Lower lobe of right lung (tissue), 2 donors: ENCODE data around the gene ABCA12. TPM values are rescaled to one million over a fixed set of nuclear protein-coding genes. Genes with fewer than 3 reads are reported as not detected.

Experiments used
- ATAC-seq, 2 donors: fragments of 200-7000 bp; cut with Tn5 transposase; one replicate each; pipeline ENCODE4 v1.9.1; 2020 to 2022; ENCODE audit warnings: mild to moderate bottlenecking in 2 of 2, moderate library complexity in 2 of 2
- DNase-seq: peaks from one replicate; pipeline ENCODE4 v3.0.0-alpha.2; 2020
- H3K27ac ChIP-seq: fragments of 200-600 bp; one replicate; pipeline ENCODE4 v1.8.0; 2022
- H3K27me3 ChIP-seq: fragments of 200-600 bp; one replicate; pipeline ENCODE4 v1.8.0; 2022; ENCODE audit warnings: low read depth
- H3K36me3 ChIP-seq: fragments of 200-600 bp; one replicate; pipeline ENCODE4 v1.8.0; 2022; ENCODE audit warnings: mild to moderate bottlenecking
- H3K4me1 ChIP-seq: fragments of 200-600 bp; one replicate; pipeline ENCODE4 v1.8.0; 2022
- H3K4me3 ChIP-seq: fragments of 200-600 bp; one replicate; pipeline ENCODE4 v1.8.0; 2022; ENCODE audit warnings: mild to moderate bottlenecking
- H3K9me3 ChIP-seq: fragments of 200-600 bp; one replicate; pipeline ENCODE4 v1.8.0; 2022
- intact Hi-C: fragments of 100-400 bp; cut with DNase I; formaldehyde crosslinking; loops from one replicate; pipeline ENCODE4 v1.11.0; 2022
- total RNA-seq: library from RNA; stranded (reverse); fragmentation: NEBNext Ultra II Directional; extraction: Animal tissue kit (Norgen Biotek cat#: 25700); gene quantifications from one replicate; pipeline ENCODE4 v1.2.1, GENCODE V29; 2021
- TF ChIP-seq, protein P1 (sequence below): fragments of 200-600 bp; IDR thresholded peaks from one replicate; pipeline ENCODE4 v1.8.0; 2022; ENCODE audit warnings: antibody characterized with exemption, mild to moderate bottlenecking
- donor health status: DM: no; HTN: yes; CAD: no; lungs with severe emphysema.

ABCA12 gene
- total RNA-seq, 1 donor from 2014 or later, result not detected

- Histone ChIP-seq H3K36me3 (no peaks in the 10 kb centered on the region), H3K27me3 (no peaks in the 10 kb centered on the region), H3K4me3 (no peak overlapping the region), H3K4me1 (no peaks in the 10 kb centered on the region), H3K9me3 (no peaks in the 10 kb centered on the region), H3K27ac (no peak overlapping the region)
- intact Hi-C loops, result no loop called here
- DNase-seq (no peak), ATAC-seq (no peak)
- TF ChIP-seq, protein P1, sequence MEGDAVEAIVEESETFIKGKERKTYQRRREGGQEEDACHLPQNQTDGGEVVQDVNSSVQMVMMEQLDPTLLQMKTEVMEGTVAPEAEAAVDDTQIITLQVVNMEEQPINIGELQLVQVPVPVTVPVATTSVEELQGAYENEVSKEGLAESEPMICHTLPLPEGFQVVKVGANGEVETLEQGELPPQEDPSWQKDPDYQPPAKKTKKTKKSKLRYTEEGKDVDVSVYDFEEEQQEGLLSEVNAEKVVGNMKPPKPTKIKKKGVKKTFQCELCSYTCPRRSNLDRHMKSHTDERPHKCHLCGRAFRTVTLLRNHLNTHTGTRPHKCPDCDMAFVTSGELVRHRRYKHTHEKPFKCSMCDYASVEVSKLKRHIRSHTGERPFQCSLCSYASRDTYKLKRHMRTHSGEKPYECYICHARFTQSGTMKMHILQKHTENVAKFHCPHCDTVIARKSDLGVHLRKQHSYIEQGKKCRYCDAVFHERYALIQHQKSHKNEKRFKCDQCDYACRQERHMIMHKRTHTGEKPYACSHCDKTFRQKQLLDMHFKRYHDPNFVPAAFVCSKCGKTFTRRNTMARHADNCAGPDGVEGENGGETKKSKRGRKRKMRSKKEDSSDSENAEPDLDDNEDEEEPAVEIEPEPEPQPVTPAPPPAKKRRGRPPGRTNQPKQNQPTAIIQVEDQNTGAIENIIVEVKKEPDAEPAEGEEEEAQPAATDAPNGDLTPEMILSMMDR, result no peak
Observed at GRCh38 chr2:214934006-214934405, 204.4 kb downstream of the ABCA12 start.

GRCh38 chr2:214904634-214905033 lies 233.8 kb downstream of the ABCA12 start:
- no peaks in the 10 kb centered on the region for H3K27me3 ChIP-seq
- no peaks in the 10 kb centered on the region for H3K4me1 ChIP-seq
- H3K27ac ChIP-seq, result no peak overlapping the region
- DNase-seq, result no peak
- ATAC-seq, result no peak
- intact Hi-C loops, result no loop called here
- no peak overlapping the region for H3K4me3 ChIP-seq
- H3K9me3 ChIP-seq, result no peaks in the 10 kb centered on the region
- no peaks in the 10 kb centered on the region for H3K36me3 ChIP-seq
- TF ChIP-seq, protein P1, result no peak

GRCh38 chr2:214904176-214904575 lies 234.2 kb downstream of the ABCA12 start:
- H3K9me3 ChIP-seq, result no peaks in the 10 kb centered on the region
- TF ChIP-seq, protein P1, result no peak
- H3K27ac ChIP-seq, result no peak overlapping the region
- ATAC-seq, result no peak
- no peak overlapping the region for H3K4me3 ChIP-seq
- no peaks in the 10 kb centered on the region for H3K27me3 ChIP-seq
- intact Hi-C loops, result no loop called here
- DNase-seq, result no peak
- H3K36me3 ChIP-seq, result no peaks in the 10 kb centered on the region
- no peaks in the 10 kb centered on the region for H3K4me1 ChIP-seq

GRCh38 chr2:214902286-214902685 lies 236.1 kb downstream of the ABCA12 start:
- H3K9me3 ChIP-seq, result no peaks in the 10 kb centered on the region
- TF ChIP-seq, protein P1, result no peak
- no peaks in the 10 kb centered on the region for H3K27me3 ChIP-seq
- no peaks in the 10 kb centered on the region for H3K36me3 ChIP-seq
- ATAC-seq (no peak), DNase-seq (no peak)
- H3K4me3 ChIP-seq, result no peak overlapping the region
- no peak overlapping the region for H3K27ac ChIP-seq
- no peaks in the 10 kb centered on the region for H3K4me1 ChIP-seq
- intact Hi-C loops, result no loop called here

- Histone ChIP-seq H3K36me3 (no peaks in the 10 kb centered on the region), H3K27me3 (no peaks in the 10 kb centered on the region), H3K4me1 (no peaks in the 10 kb centered on the region), H3K4me3 (no peak overlapping the region), H3K27ac (no peak overlapping the region), H3K9me3 (no peaks in the 10 kb centered on the region)
- TF ChIP-seq, protein P1, result no peak
- intact Hi-C loops, result no loop called here
- DNase-seq (no peak), ATAC-seq (no peak)
Observed at GRCh38 chr2:214899751-214900150, 238.7 kb downstream of the ABCA12 start.

DNA sequence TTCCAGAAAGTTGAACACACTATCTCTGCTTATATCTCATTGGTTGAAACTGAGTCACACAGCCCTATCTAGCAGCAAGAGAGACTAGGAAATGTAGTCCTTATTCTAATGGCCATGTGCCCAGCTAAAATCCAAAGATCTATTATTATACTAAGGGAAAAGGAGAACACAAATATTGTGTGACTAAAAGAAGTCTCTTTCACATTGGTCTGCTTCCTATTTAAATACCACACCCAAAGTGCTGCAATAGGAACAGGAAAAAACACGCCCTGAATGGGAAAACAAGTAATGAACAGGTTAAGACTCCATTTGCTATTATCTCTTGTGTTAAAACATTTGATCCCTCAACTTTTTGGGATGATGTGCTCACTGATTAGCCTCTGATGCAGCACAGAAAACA lies 242.2 kb downstream of the ABCA12 start:
- H3K27me3 ChIP-seq, result no peaks in the 10 kb centered on the region
- DNase-seq, result no peak
- no peak for ATAC-seq
- H3K4me3 ChIP-seq, result no peak overlapping the region
- H3K4me1 ChIP-seq, result no peaks in the 10 kb centered on the region
- H3K36me3 ChIP-seq, result no peaks in the 10 kb centered on the region
- no peak overlapping the region for H3K27ac ChIP-seq
- H3K9me3 ChIP-seq, result no peaks in the 10 kb centered on the region
- TF ChIP-seq, protein P1, result no peak
- intact Hi-C loops, result no loop called here
